GM13977 (cell line): Measurements from ENCODE around the gene ANKRD33.
A peak's percentile ranks its signal among the peaks of the same experiment; 100 is the strongest.

Experiments used
- DNase-seq: peaks from one replicate; pipeline ENCODE4 v3.0.0; 2012; ENCODE audit warnings: low spot score
- in situ Hi-C: fragments of 300-500 bp; cut with MboI; formaldehyde crosslinking; loops from one replicate; pipeline ENCODE4 v1.12.0; 2022; ENCODE audit warnings: low sequenced_read_pairs, low pct_unique_long_range_greater_than_20kb, mixed read lengths, inconsistent platforms; ENCODE audit not compliant: unreplicated experiment
- TF ChIP-seq, protein P1 (sequence below): IDR thresholded peaks from 2 replicates; pipeline ENCODE4 v1.5.1; 2012; ENCODE audit warnings: mild to moderate bottlenecking, control low read depth; ENCODE audit not compliant: insufficient read depth; ENCODE audit errors: extremely low read depth, missing control alignments

ANKRD33 gene

DNA sequence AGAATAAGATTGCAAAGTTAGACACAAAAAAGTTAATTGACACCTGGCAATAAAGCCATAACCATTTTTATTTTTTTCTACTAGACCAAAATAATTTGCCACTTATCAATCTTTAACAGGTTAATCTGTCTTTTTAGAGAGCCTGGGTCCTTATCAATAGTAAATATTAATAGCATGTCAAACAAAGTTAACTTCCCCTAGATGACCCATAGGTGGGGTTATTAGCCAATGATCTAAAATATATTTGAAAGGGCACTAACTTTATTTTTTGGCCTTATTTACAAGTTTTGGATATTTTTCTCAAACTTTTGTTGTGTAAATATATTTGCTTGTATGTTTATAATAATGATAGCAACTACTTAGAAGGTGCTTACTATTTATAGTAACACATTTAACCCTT, 3.9 kb downstream of the ANKRD33 start:
- in situ Hi-C loops = loop anchor here (10.0 kb wide), 1 partner anchor 83 kb away; no protein-coding TSS in a partner anchor
- TF ChIP-seq, protein P1, sequence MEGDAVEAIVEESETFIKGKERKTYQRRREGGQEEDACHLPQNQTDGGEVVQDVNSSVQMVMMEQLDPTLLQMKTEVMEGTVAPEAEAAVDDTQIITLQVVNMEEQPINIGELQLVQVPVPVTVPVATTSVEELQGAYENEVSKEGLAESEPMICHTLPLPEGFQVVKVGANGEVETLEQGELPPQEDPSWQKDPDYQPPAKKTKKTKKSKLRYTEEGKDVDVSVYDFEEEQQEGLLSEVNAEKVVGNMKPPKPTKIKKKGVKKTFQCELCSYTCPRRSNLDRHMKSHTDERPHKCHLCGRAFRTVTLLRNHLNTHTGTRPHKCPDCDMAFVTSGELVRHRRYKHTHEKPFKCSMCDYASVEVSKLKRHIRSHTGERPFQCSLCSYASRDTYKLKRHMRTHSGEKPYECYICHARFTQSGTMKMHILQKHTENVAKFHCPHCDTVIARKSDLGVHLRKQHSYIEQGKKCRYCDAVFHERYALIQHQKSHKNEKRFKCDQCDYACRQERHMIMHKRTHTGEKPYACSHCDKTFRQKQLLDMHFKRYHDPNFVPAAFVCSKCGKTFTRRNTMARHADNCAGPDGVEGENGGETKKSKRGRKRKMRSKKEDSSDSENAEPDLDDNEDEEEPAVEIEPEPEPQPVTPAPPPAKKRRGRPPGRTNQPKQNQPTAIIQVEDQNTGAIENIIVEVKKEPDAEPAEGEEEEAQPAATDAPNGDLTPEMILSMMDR = peak; percentile 25
- DNase-seq = no peak

DNA sequence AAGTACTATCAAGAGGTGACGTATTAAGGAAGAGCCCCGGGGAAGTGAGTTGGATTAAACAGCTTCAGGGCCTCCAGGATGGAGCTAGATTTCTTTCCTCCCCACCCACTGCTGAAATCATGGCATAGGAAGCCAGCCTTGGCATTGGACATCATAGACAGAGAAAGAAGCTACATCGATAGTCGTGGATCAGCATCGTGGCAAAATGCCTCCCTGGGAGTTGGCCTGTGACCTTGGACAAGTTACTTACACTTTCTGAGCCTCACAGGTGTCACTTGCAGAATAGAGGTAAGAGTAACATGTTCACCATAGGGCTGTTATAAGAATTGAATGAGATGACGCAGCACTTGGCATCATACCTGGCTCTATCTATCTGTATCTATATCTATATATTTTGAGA, 5.9 kb downstream of the ANKRD33 start:
- TF ChIP-seq, protein P1 = no peak
- in situ Hi-C loops = loop anchor here (10.0 kb wide), 1 partner anchor 81 kb away; no protein-coding TSS in a partner anchor
- no peak for DNase-seq

DNA sequence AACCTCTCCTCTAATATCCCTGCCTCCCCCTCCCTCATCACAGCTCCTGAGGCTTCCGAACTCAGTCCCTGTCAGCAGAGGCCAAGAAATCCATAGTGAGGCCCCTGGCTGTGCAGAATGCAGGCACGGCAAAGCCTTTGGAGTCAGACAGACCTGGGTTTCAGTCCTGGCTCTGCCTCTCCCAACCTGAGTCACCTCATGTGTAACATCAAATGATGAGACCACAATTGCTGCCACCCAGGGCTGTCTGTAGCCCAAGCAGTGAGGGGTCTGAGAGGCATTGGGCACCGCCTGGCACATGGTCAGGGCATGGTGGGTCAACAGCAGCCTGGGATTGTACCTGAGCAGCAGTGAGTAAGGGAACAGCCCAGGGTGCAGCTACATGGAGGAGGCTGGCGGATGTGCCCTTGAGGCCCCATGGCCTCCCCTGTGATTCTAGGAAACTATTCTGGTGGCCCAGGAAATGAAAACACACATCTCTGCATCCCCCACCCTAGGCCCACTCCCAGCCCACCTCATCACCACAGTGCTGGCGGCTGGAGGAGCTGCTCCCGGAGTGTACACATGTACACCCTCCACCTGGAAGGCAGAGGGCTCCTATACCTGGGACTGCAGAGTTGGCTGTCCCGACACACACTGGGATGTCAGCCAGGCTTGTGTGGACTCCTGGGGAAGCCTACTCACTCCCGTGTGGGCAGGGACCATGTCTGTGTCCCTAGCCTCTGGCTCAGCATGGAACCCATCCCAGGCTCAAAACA, 7.7 kb downstream of the ANKRD33 start:
- in situ Hi-C loops = loop anchor here (10.0 kb wide), 1 partner anchor 79 kb away; no protein-coding TSS in a partner anchor
- no peak for DNase-seq

DNA sequence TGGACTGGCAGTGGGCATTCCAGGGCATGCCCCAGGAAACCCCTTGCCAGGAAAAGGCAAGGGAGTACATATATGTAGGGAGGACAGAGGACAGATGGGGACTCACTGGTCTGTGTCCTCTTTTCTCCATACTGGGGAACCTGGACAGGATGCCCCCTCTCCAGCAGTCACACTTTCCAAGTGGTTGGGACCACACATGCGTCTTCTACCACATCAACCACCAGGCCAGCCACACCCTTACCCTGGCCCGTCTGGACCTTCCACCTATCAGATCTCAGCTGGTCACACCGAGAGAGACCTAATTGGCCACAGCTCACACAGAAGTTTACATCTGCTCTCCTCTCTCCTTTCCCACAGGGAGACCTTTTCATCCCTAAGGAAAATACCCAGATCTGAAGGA, 8.3 kb downstream of the ANKRD33 start:
- TF ChIP-seq, protein P1 = no peak
- in situ Hi-C loops = loop anchor here (10.0 kb wide), 1 partner anchor 79 kb away; no protein-coding TSS in a partner anchor
- DNase-seq = no peak

More for the DNA sequence above, 7.7 kb downstream of the ANKRD33 start:
- TF ChIP-seq, protein P1 = no peak

DNA sequence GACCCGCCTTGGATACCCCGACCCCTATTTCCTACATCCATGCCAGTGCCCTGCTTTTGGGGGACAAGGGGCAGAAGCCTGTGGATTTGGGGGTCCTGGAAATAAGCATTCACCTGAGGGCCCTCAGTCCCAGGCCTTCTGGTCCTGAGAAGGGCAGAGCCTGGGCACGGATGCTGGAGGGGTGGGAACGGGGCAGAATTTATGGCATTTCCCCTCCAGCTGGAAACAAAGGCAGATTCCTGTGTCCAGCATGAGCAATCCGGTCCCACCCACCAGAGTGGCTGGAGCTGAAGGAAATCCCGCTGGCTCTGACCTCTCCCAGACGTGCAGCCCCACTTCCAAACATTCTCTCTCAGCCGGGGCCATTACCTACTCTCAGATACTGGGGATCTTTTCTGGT, 9.3 kb downstream of the ANKRD33 start:
- TF ChIP-seq, protein P1 = no peak
- in situ Hi-C loops = loop anchor here (10.0 kb wide), 1 partner anchor 78 kb away; no protein-coding TSS in a partner anchor
- no peak for DNase-seq

DNA sequence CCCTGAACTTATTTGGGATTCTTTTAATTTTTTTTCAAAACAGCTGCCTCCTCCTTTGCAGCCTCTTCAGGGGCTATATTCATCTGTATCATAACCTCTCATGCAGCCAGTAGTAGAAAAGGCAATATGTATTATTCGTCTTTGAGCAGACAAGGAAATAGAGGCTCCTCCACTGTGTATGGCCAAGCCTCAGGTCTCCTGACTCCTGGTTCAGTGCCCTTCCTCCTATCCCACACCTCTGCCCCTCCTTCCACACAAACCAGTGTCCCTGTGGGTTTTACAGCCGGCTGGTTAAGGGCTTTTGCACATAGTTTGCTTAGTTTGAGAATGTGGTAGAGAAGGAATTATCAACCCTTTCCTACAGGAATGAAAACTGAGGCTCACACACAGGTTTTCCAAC, 10.6 kb downstream of the ANKRD33 start:
- DNase-seq = no peak
- in situ Hi-C loops = loop anchor here (10.0 kb wide), 1 partner anchor 76 kb away; no protein-coding TSS in a partner anchor
- TF ChIP-seq, protein P1 = no peak
